ENCODE measurements around the gene FUT7.

GRCh38 chr9:137021979-137022661 lies 9.8 kb downstream of the FUT7 start:
- no peak for TF ChIP-seq EZH2phosphoT487 (conservative IDR thresholded peaks at IDR 0.05; ENCODE audit: low read length)
- TF ChIP-seq CTCF (IDR thresholded peaks at IDR 0.05; ENCODE audit: insufficient read depth, low read length, poor library complexity, severe bottlenecking): no peak

Measured in SU-DHL-6 (cell line).